ENCODE data around the gene LCN15.

LCN15 gene

DNA sequence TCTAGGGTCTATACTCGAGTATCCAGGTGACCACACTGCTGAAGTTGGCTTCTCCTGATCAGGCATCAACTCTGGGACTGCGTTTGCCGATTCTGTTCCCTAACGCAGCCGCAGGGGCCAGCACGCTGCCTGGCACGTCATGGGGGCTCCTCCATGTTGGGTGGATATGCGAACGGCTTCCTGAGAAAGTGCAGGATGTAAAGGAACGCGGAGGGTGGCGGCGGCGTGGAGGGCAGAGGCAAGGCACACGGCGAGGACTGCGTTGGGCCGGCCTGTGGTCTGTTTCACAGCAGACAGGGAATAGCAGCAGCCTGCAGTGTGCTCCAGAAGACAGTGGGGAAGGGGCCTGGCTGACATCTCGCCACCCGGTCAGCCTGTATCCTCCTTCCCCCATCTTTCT, 25.4 kb downstream of the LCN15 start:
- DNase-seq, result no peak

DNA sequence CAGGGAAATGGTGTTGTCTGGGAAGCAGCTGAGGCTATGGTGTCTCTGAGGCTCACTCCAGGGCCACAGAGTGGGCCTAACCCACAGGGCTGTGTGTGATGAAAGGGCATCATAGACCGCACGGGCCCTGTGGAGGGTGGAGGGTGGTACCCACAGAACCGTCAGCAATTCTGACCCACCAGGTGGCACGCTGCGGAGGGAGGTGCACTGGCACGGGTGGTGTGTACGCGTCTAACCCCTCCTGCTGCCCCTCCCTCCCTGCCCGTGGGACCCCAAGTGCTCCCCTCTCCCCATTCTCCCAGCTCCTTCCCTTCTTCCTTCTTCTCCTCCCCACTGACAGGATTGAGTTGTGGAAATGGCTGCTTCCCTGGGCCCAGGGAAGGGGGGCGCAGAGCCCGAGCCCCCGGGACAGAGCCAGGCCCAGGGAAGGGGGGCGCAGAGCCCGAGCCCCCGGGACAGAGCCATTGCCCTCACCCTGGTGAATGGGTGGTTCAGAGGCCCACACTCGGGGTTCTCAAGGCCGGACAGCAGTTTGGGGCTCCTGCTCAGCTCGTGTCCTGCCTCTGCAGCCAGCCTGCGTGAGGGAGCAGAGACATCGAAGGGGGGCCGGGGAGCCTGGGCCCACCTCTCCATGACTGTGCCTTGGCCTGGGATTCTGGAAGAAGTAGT, 28.4 kb downstream of the LCN15 start:
- DNase-seq, result no peak

DNA sequence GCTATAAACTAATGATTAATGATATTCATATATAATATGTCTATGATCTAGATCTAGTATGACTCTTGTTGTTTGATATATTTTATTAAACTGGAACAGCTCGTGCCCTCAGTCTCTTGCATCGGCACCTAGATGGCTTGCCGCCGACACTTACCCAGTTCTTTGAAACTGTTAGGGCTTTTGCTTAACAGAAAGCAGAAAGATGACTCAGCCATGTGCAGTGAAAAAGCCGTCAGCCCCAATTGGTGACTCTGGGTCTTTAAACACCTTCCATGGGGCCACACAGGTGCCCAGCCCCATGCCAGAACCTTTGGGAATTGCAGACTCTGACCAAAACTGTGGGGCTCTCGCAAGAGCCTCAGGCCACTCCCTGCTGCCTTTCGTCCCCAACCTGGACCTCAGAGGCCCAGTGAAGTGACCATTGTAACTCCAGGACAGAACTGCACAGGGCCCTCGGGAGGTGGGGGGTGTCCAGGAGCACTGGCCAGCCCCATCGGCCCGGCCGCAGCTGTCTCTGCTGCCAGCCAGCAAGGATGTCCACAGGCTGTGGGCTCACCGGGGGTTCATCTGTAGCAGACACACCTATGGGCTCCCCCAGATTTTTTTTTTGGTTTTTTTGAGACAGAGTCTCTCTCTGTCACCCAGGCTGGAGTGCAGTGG, 29.4 kb downstream of the LCN15 start:
- no peak for DNase-seq

DNA sequence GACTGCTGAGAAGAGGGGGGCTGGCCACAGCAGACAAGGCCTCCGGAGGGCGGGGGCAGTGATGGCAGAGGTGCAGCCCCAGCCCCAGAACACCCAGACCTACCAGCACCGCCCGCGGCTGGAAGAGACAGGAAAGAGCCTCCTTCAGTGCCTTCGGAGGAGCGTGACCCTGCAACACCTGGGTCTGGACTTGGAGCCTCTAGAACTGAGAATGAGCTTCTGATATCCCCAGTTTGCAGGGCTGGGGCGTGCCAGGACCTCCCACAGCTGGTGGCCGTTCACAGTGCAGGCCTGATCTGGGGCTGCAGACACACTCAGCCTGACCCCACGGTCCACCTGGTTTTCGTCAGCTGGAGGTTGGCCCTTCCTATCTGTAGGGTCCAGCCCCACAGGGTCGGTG, 30.7 kb downstream of the LCN15 start:
- no peak for DNase-seq

DNA sequence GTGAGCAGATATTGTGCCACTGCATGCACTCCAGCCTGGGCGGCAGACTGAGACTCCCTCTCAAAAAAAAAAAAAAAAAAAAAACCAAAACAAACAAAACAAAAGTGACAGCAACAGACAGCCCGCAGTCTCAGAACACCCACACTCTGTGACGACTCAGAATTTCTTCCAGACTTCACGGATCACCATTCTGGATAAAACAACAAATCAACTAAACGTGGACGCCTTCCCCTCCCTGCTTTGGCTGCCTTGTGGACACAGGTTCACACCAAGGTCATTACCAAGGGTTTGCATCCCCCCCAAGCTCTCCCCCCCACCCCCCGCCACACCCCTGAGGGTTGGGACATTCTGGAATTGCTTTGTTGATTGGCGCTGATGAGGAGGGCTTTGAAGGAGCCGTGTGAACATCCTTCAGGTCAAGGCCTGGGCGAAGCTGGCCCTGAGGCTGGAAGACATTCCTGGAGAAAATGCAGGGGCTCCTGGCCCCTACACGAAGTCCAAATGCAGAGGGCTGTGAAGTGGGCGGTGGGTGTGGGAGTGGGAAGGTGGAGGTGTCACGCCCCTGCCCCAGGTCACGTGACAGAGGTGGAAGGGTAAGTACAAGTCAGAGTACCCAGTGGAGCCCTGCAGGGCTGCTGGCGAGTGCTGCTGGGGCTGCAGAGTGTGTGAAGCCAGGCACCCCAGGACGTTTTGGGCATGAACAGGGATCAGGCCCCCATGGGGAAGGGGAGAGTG, 31.7 kb downstream of the LCN15 start:
- no peak for DNase-seq

DNA sequence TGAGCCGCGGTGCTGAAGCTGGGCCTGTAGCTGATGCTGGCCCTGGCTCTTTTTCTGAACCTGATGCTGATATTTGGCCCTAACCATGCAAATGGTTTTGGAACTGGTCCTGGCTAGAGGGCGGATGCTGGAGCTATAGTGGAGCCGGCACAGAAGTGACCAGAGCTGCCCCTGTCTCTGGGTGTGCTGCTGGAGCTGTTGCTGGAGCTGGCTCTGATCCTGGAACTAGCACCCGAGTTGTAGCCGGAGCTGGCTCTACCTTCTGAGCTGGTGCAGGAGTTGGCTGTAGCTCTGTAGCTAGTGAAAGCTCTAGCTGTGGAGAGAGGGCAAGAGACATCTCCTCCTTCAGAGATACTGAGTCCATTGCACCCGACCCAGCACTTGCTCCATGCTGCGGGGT, 34.4 kb downstream of the LCN15 start:
- no peak for DNase-seq

DNA sequence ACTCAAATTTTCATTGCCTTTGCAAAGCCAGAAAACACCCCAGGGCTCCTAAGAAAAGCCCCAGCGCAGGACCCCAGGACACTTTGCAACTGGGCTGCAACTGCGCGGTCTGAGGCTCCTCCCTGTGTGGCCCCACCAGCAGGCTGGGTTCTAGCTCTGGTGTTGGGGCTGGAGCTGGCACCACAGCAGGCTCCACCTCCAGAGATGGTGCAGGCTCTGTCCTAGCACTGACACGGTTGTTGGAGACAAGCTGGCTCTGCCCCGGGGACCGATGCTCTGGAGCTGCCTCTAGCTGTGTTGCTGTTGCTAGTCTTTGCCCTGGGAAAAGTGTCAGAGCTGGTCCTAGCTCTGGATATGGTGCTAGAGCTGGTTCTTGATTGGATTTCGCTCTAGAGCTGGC, 35.2 kb downstream of the LCN15 start:
- DNase-seq, result no peak

DNA sequence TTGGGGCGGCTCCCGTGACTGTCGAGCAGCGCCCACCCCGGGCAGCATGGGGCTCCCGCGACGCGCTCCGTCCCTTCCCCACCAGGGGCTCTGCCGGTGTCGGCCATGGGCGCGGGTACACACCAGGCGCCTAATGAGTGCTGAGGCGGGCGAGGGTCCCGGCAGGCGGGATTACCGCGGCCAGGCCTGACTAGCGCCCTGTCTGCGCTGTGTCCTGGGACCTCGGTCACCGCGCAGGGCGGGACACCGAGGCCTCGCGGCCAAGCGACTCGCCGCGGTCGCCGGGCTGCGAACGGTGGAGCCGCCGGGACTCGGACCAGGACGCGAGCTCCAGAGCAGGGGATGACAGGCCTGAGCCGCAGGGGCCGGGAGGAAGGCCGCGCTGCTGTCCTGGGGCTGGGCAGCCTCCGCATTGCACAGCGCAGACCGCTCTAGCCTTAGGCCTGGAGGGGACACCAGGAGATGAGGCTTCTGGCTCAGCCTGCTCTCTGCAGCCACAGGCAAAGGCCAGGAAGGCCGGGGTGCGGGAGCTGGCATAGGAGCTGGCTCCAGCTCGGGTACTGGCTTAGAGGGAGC, 35.7 kb downstream of the LCN15 start:
- peak; percentile 34 for DNase-seq

DNA sequence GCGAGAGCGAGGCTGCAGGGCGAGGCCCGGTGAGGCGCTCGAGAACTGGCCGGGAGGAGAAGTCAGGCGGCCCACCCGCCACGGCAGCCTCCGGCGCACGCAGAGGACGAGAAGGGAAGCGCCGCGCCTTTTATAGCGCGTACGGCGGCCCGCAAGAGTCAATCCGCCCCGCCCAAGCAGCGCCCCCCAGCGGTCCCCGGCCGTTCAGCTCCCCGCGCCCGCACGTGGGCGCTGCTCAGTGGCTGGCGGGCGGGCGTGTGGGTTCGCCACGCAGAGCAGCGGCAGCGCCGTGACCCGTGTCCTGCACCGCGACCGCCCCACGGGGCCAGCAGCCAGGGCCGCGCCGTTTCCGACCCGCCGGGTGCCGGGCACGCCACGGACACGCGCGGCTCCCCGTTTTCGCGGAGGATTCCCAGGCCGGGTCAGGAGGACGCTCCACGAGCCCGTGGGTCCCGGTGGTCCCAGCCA, 36.2 kb downstream of the LCN15 start:
- DNase-seq, result peak; percentile 90

DNA sequence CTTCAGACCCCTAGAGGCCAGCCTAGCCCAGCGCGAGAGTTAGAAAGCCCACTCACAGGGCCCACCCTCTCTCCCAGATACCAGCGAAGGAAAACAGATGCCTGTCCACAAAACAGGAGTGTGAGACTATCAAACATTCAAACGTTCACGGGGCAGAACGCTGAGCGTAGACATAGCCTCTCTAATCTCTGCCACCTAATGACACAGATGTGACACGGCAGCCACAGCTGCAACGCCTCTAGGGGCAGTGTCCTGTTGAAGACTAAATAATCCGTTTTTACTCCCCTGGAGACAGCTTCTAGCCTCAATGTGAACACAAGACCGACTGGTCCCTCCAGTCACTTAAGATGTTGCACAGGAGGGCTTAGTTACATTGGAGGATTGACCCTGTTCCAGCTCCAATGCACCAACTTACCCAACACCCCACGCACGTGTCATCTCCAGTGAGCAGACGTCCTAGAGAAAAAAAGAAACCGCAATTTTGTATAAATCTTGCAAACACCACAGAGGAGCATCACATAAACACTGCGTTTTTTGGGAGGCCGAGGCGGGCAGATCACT, 37.6 kb downstream of the LCN15 start:
- DNase-seq, result peak; percentile 73

DNA sequence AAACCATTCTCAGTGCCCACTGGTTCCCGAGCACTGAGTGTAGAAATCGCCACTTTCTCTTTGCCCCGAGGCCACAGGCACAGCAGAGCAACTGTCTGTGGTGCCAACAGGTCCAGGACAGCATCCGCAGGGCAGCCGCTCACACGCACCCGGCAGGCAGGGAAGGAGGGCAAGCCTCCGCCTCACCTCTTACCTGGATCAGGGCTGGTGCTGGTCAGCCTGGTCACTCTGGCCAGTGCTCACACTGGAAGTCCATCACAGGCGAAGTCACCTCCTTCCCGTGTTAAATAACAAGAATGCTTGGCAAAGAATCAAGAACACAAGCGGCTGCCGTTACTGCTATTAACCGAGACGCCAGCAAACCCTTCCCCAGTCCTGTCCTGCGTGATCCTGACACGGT, 38.2 kb downstream of the LCN15 start:
- DNase-seq, result no peak

DNA sequence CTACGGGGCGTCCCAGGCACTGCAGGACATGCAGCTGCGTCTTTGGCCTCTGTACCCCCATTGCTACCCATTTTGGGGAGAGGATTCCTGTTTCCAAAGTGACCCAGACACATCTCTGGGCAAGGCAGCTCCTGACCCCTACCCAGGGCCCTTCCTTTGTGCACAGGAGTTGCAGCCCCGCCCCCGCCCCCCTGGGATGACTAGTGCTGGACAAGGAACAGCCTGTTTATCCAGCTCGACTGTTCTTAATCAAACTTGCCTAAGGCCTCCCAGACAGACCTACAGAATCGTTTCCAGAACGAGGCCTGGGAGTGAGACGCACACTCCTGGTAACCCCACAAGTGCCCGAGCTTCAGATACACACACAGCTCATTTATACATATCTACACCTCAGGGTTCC, 38.7 kb downstream of the LCN15 start:
- no peak for DNase-seq

DNA sequence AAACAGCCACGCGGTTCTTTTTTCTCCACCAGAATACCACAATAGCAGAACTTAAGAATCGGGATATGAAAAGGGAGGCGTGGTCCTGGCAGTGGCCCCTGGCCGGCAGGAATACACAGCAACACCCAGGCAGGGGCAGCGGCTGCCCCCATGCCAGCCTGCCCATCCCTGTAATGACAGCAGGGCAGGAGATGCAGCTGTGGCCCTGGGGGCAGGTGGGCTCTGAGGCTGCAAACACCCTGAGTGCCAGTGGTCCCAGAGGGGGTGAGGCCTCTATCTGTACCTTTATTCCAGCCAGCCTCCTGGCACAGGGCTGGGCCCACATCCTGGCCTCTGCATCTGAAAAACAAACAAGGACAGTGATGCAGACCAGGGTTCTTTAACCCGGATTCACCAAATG, 39.5 kb downstream of the LCN15 start:
- DNase-seq, result no peak

DNA sequence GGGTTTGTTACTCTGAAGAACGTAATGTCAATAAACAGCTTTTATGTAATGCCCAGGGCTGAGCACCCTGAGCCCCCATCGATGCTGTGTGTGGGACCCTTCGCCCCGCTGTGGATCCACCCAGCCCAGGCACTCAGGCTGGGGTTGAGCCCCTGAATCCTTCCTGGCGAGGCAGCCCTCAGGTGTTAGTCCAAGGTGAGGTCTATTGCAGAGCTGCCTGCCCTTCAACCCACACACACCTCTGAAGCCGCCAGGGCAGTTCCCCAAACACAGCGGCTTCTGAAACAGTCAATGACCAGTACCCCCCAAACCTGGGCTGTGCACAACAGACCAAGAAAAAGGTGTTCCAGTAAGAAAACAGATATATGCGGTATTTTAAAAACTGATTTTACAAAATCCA, 40.3 kb downstream of the LCN15 start:
- no peak for DNase-seq

DNA sequence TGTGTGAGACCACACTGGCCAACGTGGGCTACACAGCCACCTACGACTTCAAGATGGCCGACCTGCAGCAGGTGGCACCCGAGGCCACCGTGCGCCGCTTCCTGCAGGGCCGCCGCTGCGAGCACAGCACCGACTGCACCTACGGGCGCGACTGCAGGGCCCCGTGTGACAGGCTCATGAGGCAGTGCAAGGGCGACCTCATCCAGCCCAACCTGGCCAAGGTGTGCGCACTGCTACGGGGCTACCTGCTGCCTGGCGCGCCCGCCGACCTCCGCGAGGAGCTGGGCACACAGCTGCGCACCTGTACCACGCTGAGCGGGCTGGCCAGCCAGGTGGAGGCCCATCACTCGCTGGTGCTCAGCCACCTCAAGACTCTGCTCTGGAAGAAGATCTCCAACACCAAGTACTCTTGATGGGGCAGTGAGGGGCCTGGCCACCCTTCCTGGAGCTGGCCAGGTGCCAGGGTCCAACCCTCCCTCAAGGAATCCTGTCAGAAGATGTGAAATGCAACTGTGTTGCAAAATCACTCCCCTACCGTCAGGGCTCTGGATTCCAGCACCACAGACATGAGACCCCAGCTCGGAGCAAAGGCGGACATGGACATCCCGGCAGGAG, 40.8 kb downstream of the LCN15 start:
- DNase-seq, result peak; percentile 40

DNA sequence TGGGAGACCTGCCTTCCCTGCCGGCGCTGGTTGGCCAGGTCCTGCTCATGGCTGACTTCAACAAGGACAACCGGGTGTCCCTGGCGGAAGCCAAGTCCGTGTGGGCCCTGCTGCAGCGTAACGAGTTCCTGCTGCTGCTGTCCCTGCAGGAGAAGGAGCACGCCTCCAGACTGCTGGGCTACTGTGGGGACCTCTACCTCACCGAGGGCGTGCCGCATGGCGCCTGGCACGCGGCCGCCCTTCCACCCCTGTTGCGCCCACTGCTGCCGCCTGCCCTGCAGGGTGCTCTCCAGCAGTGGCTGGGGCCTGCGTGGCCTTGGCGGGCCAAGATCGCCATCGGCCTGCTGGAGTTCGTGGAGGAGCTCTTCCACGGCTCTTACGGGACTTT, 41.4 kb downstream of the LCN15 start:
- DNase-seq, result peak; percentile 59

DNA sequence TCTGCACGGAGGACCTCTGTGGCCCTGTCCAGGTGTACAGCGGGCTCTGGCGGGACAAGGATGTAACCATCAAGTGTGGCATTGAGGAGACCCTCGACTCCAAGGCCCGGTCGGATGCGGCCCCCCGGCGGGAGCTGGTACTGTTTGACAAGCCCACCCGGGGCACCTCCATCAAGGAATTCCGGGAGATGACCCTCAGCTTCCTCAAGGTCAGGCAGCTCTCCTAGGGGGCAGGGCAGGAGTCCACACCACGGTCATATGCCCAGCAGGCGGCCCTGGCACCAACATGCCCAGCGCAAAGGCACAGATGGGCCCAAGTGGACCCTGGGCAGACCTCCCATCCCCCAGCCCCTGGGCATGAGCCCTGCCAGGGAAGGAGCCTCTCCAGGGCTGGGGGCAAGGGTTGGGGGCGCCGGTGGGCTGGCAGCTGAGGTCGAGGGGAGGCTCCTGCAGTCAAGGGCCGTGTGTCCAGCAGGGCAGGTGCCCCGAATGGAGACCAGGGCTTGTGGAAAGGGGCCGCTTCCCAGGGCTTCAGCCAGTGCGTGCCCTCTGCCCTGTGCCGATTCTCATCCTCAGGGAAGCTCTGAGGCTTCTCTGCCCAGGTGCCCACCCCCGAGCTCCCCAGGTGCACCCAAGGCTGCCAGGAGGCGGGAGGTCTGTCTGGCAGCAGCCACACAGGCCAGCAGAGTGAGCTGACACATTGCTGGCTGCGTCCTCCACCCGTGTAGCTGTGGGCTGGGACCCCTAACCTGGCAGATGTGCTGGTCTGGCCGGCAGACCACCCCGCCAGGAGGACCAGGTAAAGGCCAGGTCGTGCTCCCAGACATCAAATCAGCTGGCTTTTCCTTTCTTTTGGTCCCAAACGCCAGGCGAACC, 42.0 kb downstream of the LCN15 start:
- peak; percentile 49 for DNase-seq

DNA sequence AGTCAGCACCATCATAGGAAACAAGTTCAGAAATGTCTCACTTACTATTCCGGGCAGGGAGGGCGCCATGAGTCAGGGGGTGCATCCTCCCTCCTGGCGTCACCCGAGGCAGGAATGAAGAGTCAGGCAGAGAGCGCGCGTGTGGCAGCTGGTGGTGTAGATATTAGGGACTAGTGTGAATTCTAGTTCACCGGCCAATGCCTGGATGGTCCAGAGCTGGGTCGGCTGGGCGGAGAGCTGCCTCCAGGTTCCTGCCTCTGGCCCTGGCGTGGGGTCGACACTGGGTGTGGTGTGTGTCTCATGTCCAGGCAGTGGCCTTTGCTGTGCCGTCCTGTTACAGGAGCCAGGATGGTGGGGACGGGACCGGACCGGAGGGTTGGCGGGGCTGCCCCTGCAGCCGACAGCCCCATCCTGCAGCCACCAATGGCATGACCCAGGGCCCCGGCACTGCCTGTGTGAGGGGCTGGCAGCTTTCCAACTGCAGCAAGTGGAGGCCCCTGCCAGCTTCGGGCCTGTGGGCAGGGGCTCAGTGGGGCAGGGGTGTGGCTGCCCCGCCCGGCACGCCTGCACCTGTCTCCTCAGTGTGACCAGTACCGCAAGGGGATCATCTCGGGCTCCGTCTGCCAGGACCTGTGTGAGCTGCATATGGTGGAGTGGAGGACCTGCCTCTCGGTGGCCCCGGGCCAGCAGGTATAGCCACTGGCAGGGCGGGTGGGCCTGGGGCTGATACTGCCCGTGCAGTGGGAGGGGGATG, 42.8 kb downstream of the LCN15 start:
- peak; percentile 43 for DNase-seq

DNA sequence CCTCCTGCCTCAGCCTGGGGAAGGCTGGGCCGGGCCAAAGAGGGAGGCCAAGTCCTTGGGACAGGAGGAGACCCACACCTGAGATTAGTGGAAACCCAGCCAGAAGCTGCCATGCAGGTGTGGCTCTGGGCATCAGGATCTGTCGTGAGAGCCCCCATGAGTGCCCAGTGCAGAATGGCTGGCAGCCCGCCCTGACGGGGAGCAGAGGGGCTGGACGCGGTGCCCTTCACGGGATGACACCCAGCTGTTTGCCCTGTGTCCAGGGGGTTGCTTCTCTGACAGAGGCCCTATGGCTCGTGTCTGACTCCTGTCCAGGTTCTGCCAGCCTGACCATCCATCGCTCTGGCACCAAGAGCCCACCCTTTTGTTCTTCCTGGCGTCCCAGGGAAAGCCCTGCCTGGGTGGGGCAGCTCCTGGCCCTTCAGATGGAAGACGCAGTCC, 43.4 kb downstream of the LCN15 start:
- DNase-seq, result no peak

DNA sequence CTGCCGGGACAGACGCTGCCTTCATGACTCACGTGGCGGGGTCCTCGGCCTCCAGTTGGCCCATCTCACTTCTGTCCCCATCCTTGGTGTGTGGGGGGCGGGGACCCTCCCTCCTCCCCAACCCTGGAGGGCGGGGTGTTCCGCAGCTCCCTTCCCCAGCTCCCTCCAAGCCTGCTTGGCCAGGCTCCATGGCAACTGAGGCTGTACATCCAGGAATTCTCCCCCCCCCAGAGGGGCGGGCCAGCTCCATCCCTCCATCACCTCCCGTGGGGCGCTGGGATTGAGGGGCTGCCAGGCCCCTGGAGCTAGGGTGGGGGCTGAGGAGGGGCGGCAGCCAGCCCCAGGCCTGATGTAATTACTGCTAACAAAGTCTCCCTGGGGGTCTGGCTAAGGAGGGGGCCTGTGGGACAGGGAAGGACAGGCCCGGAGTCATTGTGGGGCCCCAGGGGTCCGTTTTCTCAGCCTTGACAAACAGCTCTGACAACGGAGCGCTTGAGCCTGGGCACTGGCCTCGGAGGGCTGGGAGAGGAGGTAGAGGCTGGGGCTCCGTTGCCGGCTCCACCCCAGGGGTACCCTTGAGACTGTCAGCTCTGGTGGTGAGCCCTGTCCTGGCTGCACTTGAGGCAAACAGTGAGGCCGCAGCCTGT, 43.9 kb downstream of the LCN15 start:
- DNase-seq, result peak; percentile 57

All from NCI-H82 (cell line).